OCI-LY3 (cell line): Measurements from ENCODE around the gene RASGRF2.

Source experiments
- EZH2phosphoT487 ChIP-seq: fragments of 200-600 bp; shearing (Covaris generic); IDR thresholded peaks from 2 replicates; pipeline ENCODE4 v1.6.1; 2018; ENCODE audit warnings: antibody characterized with exemption, mixed run types, low read depth
- TF ChIP-seq, protein P1 (sequence below): fragments of 200-600, 300-600 bp; sonication (generic); IDR thresholded peaks from 2 replicates; pipeline ENCODE4 v1.5.1; 2014; ENCODE audit warnings: antibody characterized with exemption, low read length, low read depth

GRCh38 chr5:80961376-80962281 is 1.5 kb downstream of the RASGRF2 start:
- no peak for TF ChIP-seq EZH2phosphoT487
- TF ChIP-seq, protein P1, sequence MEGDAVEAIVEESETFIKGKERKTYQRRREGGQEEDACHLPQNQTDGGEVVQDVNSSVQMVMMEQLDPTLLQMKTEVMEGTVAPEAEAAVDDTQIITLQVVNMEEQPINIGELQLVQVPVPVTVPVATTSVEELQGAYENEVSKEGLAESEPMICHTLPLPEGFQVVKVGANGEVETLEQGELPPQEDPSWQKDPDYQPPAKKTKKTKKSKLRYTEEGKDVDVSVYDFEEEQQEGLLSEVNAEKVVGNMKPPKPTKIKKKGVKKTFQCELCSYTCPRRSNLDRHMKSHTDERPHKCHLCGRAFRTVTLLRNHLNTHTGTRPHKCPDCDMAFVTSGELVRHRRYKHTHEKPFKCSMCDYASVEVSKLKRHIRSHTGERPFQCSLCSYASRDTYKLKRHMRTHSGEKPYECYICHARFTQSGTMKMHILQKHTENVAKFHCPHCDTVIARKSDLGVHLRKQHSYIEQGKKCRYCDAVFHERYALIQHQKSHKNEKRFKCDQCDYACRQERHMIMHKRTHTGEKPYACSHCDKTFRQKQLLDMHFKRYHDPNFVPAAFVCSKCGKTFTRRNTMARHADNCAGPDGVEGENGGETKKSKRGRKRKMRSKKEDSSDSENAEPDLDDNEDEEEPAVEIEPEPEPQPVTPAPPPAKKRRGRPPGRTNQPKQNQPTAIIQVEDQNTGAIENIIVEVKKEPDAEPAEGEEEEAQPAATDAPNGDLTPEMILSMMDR, result no peak
